ENCODE measurements around the gene PHTF1.

GRCh38 chr1:113660088-113660487, 99.2 kb downstream of the PHTF1 start:
- no peak for TF ChIP-seq CTCF (IDR thresholded peaks at IDR 0.05; ENCODE audit: poor library complexity, severe bottlenecking)
- no peak for TF ChIP-seq EP300 (conservative IDR thresholded peaks at IDR 0.05; ENCODE audit: poor library complexity, severe bottlenecking)
- no peak for TF ChIP-seq POLR2AphosphoS5 (IDR thresholded peaks at IDR 0.05)
- no peak for TF ChIP-seq SMC3 (conservative IDR thresholded peaks at IDR 0.05; ENCODE audit: poor library complexity)
- no peak for TF ChIP-seq EZH2 (IDR thresholded peaks at IDR 0.05; ENCODE audit: borderline replicate concordance, insufficient read depth, low read length, poor library complexity, severe bottlenecking)
- no peak for TF ChIP-seq TAF1 (IDR thresholded peaks at IDR 0.05; ENCODE audit: low read depth)

All from neural cell (in vitro differentiated cells).